ENCODE measurements around the gene CD52. TPM values are rescaled to one million over a fixed set of nuclear protein-coding genes. Genes with fewer than 3 reads are reported as not detected.
A peak's percentile ranks its signal among the peaks of the same experiment; 100 is the strongest.
"Not testable (repeated sequence)": the region's sequence is repeated elsewhere in the genome, so short reads cannot be mapped to it uniquely, and the experiment has no call there.

Gene CD52
- total RNA-seq, 4 donors from 2014 or later = 4.8 TPM; not detected in 3

DNA sequence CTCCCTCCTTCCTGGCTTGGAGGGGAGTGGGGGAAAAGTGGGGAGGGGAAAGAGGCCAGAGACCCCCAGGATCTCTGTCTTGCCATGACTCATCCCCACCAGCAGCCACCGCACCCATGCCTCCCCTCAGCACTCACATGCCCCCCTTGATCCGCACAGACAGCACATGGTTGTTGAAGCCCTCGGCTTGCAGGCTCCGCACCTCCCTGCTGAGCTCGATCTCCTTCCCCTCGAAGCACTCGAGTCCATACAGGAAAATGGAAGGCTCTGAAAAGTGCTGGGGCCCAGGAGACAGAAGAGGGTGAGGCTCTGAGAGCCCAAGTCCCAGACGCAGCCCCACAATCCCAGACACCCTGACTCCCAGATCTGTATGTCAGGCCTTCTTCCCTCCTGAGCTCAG, 10.8 kb downstream of the CD52 start:
- Histone ChIP-seq H3K36me3 (no peaks in the 10 kb centered on the region), H3K9me3 (no peaks in the 10 kb centered on the region), H3K27ac (no peak overlapping the region), H3K4me3 (no peak overlapping the region), H3K27me3 (peaks cover 0 to 37% of the 10 kb centered on the region in 2 donors), H3K4me1 (no peaks in the 10 kb centered on the region)
- 64 to 70% methylated on average over 7 to 8 of the region's 8 CpGs for WGBS, 2 donors
- TF ChIP-seq, protein P1, sequence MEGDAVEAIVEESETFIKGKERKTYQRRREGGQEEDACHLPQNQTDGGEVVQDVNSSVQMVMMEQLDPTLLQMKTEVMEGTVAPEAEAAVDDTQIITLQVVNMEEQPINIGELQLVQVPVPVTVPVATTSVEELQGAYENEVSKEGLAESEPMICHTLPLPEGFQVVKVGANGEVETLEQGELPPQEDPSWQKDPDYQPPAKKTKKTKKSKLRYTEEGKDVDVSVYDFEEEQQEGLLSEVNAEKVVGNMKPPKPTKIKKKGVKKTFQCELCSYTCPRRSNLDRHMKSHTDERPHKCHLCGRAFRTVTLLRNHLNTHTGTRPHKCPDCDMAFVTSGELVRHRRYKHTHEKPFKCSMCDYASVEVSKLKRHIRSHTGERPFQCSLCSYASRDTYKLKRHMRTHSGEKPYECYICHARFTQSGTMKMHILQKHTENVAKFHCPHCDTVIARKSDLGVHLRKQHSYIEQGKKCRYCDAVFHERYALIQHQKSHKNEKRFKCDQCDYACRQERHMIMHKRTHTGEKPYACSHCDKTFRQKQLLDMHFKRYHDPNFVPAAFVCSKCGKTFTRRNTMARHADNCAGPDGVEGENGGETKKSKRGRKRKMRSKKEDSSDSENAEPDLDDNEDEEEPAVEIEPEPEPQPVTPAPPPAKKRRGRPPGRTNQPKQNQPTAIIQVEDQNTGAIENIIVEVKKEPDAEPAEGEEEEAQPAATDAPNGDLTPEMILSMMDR (IDR thresholded peaks at IDR 0.05) = no peak
- TF ChIP-seq EP300 (IDR thresholded peaks at IDR 0.05) (no peak), POLR2A (IDR thresholded peaks at IDR 0.05) (no peak)
- no peak for DNase-seq (ENCODE audit: low spot score in 2 of 2)

DNA sequence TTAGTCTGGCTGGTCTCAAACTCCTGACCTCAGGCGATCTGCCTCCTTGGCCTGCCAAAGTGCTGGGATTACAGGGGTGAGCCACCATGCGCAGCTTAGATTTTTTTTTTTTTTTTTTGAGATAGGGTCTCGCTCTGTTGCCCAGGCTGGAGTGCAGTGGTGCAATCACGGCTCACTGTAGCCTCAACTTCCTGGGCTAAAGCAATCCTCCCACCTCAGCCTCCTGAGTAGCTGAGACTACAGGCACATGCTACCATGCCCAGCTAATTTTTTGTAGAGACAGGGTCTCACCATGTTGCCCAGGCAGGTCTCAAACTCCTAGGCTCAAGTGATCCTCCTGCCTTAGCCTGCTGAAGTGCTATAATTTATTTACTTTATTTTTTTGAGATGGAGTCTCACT, 11.6 kb downstream of the CD52 start:
- peaks cover 0 to 45% of the 10 kb centered on the region in 2 donors for H3K27me3 ChIP-seq
- WGBS, 2 donors = 88 to 95% methylated on average over 4 of the region's 4 CpGs
- not testable (repeated sequence) for H3K36me3 ChIP-seq; H3K4me1 ChIP-seq; DNase-seq (ENCODE audit: low spot score in 2 of 2); H3K4me3 ChIP-seq; H3K27ac ChIP-seq; H3K9me3 ChIP-seq

DNA sequence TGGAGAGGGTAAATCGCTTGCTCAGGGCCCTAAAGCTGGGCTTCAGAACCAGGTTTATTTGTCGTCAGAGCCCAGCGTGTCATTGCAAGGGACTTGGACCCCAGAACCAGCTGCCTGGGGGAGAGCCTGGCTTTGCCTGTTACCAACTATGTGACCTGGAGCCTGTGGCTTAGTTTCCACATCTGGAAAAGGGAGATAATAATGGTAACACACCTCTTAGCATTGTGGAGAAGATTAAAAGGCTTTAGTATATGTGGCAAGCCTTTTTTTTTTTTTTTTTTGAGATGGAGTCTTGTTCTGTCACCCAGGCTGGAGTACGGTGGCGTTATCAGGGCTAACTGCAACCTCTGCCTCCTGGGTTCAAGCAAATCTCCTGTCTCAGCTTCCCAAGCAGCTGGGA, 12.5 kb downstream of the CD52 start:
- H3K36me3 ChIP-seq = no peaks in the 10 kb centered on the region
- no peak overlapping the region for H3K4me3 ChIP-seq
- peaks cover 0 to 54% of the 10 kb centered on the region in 2 donors for H3K27me3 ChIP-seq
- no peak overlapping the region for H3K27ac ChIP-seq
- WGBS, 2 donors = 77 to 88% methylated on average over 5 of the region's 5 CpGs
- no peak for DNase-seq (ENCODE audit: low spot score in 2 of 2)
- no peaks in the 10 kb centered on the region for H3K9me3 ChIP-seq
- TF ChIP-seq POLR2A (IDR thresholded peaks at IDR 0.05) (no peak), EP300 (IDR thresholded peaks at IDR 0.05) (no peak)
- TF ChIP-seq, protein P1 (IDR thresholded peaks at IDR 0.05) = no peak
- H3K4me1 ChIP-seq = no peaks in the 10 kb centered on the region

DNA sequence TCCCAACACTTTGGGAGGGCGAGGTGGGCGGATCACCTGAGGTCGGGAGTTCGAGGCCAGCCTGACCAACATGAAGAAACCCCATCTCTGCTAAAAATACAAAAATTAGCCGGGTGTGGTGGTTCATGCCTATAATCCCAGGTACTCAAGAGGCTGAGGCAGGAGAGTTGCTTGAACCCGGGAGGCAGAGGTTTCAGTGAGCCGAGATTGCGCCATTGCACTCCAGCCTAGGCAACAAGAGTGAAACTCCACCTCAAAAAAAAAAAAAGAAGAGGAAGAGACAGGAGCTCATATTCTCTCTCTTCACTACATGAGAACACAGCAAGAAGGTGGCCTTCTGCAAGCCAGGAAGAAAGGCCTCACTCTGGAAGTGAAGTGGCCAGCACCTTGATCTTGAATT, 15.6 kb downstream of the CD52 start:
- H3K9me3 ChIP-seq; H3K36me3 ChIP-seq; DNase-seq (ENCODE audit: low spot score in 2 of 2); H3K27ac ChIP-seq; H3K4me3 ChIP-seq: not testable (repeated sequence)
- WGBS, 2 donors = 88 to 94% methylated on average over 8 of the region's 8 CpGs
- Histone ChIP-seq H3K4me1 (peaks cover 0 to 16% (median 8%) of the 10 kb centered on the region in 4 donors), H3K27me3 (peaks cover 0 to 77% of the 10 kb centered on the region in 2 donors)

DNA sequence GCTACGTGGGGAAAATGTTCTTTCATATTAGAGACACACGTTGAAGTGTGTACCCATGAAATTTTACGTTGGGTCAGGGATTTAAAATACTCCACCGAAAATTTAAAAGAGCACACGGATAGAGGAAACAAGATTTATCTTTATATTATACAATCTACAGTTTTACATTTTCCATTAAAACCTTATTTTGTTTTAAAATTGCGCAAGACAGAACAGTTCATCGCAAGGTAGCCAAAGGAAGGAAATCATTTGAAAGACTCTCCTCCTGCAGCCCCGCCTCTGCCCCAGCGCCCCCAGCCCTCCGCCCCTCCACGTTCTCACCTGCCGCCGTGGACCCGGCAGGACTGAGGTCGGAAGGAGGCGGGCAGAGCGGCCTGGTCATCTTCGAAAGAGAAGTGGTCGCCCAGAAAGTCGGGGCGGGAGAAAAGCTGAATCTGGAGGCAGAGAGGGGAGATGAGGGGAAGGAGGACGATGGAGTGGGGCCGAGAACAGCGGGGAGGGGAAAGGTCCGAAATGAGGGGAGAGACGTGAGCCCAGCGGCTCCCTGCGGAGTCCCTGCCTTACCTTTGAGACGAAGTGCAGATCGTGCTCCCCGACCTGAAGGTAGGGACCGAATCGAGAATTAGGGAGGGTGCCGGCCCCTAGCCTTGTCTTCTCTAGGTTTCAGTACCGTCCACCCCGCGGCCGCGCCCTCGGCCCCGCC, 18.2 kb downstream of the CD52 start:
- Histone ChIP-seq H3K27me3 (peaks cover 0 to 64% of the 10 kb centered on the region in 2 donors), H3K9me3 (no peaks in the 10 kb centered on the region), H3K36me3 (no peaks in the 10 kb centered on the region), H3K4me3 (peak overlapping the region; percentile 14 to 51 (median 44)), H3K27ac (no peak overlapping the region), H3K4me1 (peaks cover 0 to 16% (median 8%) of the 10 kb centered on the region in 4 donors)
- no peak for TF ChIP-seq POLR2A (IDR thresholded peaks at IDR 0.05)
- TF ChIP-seq, protein P1 (IDR thresholded peaks at IDR 0.05) = no peak
- no peak for TF ChIP-seq EP300 (IDR thresholded peaks at IDR 0.05)
- WGBS, 2 donors = 4% methylated on average over 40 of the region's 41 CpGs
- DNase-seq (ENCODE audit: low spot score in 2 of 2) = no peak

DNA sequence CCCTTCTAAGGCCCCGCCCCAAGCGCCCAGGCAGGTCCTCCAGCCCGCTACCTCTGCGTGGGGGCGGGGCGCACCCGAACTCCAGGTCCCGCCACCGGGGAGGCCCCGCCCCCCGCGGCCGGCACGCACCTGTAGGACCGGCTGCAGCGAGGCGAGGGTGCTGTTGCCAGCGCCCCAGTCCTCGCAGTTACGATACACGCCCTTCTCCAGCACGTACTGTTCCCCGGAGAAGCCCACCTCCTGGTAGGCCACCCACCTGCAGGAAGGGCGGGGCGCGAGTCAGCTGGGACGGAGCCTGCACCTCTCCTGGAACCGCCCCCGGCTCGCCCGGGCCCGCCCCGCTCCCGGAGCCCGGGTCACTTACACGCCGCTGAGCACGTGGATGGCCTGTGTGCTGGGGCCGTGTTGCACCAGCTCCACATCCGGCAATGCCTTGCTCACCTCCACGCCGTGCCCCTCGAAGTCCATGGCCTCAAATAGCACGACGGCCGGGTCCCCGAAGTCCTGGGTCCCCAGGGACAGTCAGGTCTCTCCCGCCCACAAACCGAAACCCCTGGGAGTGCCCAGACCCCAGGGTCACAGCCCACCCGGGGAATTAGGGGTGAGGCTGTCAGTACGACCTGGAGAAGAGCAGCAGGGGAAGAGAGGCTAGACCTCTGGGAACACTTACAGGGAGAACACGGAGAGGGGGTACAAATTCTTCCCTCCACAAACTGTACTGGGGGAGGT, 18.9 kb downstream of the CD52 start:
- TF ChIP-seq EP300 (IDR thresholded peaks at IDR 0.05) = no peak
- TF ChIP-seq POLR2A (IDR thresholded peaks at IDR 0.05) = no peak
- TF ChIP-seq, protein P1 (IDR thresholded peaks at IDR 0.05) = no peak
- Histone ChIP-seq H3K9me3 (no peaks in the 10 kb centered on the region), H3K36me3 (no peaks in the 10 kb centered on the region), H3K27ac (no peak overlapping the region), H3K4me3 (peak overlapping the region; percentile 14 to 51 (median 44)), H3K4me1 (peaks cover 0 to 16% (median 8%) of the 10 kb centered on the region in 4 donors), H3K27me3 (peaks cover 0 to 56% of the 10 kb centered on the region in 2 donors)
- DNase-seq (ENCODE audit: low spot score in 2 of 2) = peak in 1 of 2 donors; percentile 45
- WGBS, 2 donors = 16 to 29% methylated on average over 10 to 35 of the region's 52 CpGs
